Measurements from ENCODE around the gene DERA. TPM values are rescaled to one million over a fixed set of nuclear protein-coding genes. Genes with fewer than 3 reads are reported as not detected.
A peak's percentile ranks its signal among the peaks of the same experiment; 100 is the strongest.

The DERA gene
- total RNA-seq, 4 donors from 2014 or later: 30.9 to 40.6 (median 34.9) TPM

DNA sequence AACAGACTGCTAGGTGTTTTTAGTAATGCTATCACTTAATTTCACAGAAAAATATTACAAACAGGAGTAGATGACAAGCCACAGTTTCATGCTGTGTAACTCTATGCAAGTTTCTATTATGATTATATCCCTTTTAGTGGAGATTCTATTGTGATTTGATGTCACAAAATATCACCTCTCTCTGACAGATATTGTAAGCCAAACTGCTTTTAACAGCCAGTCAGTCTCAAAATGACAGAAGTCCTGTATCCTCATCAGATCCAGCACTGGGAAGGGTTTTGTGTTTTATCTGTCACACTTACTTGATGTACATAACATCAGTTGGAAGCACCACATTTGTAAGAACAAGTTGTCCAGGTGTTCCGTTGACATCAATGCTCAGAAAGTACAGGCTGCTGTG lies 164.8 kb downstream of the DERA start:
- no peaks in the 10 kb centered on the region for H3K36me3 ChIP-seq
- WGBS, 2 donors: 67 to 92% methylated on average over 1 of the region's 1 CpG
- TF ChIP-seq EP300 (IDR thresholded peaks at IDR 0.05): no peak
- TF ChIP-seq, protein P1, sequence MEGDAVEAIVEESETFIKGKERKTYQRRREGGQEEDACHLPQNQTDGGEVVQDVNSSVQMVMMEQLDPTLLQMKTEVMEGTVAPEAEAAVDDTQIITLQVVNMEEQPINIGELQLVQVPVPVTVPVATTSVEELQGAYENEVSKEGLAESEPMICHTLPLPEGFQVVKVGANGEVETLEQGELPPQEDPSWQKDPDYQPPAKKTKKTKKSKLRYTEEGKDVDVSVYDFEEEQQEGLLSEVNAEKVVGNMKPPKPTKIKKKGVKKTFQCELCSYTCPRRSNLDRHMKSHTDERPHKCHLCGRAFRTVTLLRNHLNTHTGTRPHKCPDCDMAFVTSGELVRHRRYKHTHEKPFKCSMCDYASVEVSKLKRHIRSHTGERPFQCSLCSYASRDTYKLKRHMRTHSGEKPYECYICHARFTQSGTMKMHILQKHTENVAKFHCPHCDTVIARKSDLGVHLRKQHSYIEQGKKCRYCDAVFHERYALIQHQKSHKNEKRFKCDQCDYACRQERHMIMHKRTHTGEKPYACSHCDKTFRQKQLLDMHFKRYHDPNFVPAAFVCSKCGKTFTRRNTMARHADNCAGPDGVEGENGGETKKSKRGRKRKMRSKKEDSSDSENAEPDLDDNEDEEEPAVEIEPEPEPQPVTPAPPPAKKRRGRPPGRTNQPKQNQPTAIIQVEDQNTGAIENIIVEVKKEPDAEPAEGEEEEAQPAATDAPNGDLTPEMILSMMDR (IDR thresholded peaks at IDR 0.05): no peak
- no peaks in the 10 kb centered on the region for H3K4me1 ChIP-seq
- H3K27me3 ChIP-seq: no peaks in the 10 kb centered on the region
- no peak overlapping the region for H3K27ac ChIP-seq
- DNase-seq (ENCODE audit: low spot score in 2 of 2): no peak
- no peak overlapping the region for H3K4me3 ChIP-seq
- H3K9me3 ChIP-seq: no peaks in the 10 kb centered on the region

DNA sequence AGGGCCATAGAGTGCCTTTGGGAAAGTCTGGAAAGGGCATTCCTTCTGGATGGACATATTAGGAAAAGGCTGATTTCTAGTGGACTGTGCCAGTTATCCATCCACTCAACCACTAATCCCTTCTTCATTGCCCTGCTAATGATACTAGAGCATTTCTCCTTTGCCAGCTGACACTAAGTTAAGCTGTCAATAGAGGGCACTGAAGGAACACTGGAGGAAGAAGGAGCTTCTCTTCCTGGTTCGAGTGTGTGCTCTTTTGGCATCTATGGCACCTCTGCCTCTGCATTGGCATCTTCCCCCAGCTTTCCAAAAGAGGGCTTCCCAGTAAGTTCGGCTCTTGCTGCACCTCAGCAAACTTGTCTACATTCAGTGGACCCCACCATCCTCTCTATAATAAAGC lies 165.4 kb downstream of the DERA start:
- no peak for DNase-seq (ENCODE audit: low spot score in 2 of 2)
- Histone ChIP-seq H3K27ac (no peak overlapping the region), H3K27me3 (no peaks in the 10 kb centered on the region), H3K36me3 (no peaks in the 10 kb centered on the region), H3K4me1 (no peaks in the 10 kb centered on the region), H3K9me3 (no peaks in the 10 kb centered on the region), H3K4me3 (no peak overlapping the region)
- TF ChIP-seq, protein P1 (IDR thresholded peaks at IDR 0.05): peak in 1 of 5 experiments; percentile 8
- TF ChIP-seq POLR2A (IDR thresholded peaks at IDR 0.05): no peak
- WGBS, 2 donors: 33 to 46% methylated on average over 2 of the region's 2 CpGs

DNA sequence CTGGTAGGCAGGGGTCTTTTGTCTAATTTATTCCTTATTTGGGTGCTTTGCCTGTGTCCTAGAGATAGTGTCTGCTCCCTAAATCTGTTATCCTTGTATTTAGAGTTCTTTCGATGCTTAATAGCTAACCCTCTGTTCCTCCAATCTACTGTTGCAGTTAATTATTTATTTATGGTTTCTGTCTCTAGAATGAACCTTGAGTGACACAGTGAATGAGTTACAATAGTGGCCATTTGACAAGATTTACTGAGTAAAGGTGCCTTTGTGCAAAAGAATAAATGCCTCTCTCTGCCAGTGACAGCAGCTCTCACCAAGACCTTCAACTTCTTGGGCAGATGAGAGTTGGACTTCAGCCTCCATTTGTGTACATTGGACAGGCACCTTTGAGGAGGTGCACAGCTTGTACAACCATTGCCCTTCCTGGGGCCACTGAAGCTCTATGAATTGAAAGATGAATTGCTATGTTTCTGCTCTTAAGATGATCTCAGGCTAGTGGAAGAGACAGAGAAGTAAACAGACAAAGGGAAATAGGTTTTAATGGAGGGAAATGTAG lies 165.9 kb downstream of the DERA start:
- TF ChIP-seq, protein P1 (IDR thresholded peaks at IDR 0.05): no peak
- no peak for TF ChIP-seq POLR2A (IDR thresholded peaks at IDR 0.05)
- TF ChIP-seq EP300 (IDR thresholded peaks at IDR 0.05): no peak
- WGBS, 2 donors: 77 to 83% methylated on average over 1 of the region's 1 CpG

DNA sequence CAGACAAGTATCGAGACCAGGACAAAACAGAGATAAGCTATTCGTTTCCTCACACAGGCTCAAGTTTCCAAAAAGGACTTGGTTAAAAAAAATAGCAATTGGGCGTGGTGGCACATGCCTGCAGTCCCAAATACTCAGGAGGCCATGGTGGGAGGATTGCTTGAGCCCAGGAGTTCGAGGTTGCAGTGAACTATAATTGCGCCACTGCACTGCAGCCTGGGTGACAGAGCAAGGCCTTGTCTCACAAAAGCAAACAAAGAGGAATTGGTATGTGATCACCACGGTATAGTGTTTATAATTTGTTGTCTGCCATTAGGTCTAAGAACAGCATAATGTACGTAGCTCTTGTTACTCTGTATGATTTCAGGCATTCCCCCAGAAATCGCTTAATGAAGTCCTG lies 175.3 kb downstream of the DERA start:
- DNase-seq (ENCODE audit: low spot score in 2 of 2): no peak
- Histone ChIP-seq H3K36me3 (no peaks in the 10 kb centered on the region), H3K9me3 (no peaks in the 10 kb centered on the region), H3K27ac (no peak overlapping the region), H3K4me3 (no peak overlapping the region), H3K27me3 (no peaks in the 10 kb centered on the region), H3K4me1 (no peaks in the 10 kb centered on the region)
- TF ChIP-seq EP300 (IDR thresholded peaks at IDR 0.05) (no peak), POLR2A (IDR thresholded peaks at IDR 0.05) (no peak)
- TF ChIP-seq, protein P1 (IDR thresholded peaks at IDR 0.05): no peak
- WGBS, 2 donors: 72 to 73% methylated on average over 8 of the region's 8 CpGs

More for the DNA sequence above, 165.9 kb downstream of the DERA start:
- no peak for DNase-seq (ENCODE audit: low spot score in 2 of 2)
- no peaks in the 10 kb centered on the region for H3K9me3 ChIP-seq
- H3K36me3 ChIP-seq: no peaks in the 10 kb centered on the region
- no peaks in the 10 kb centered on the region for H3K4me1 ChIP-seq
- H3K4me3 ChIP-seq: no peak overlapping the region
- H3K27ac ChIP-seq: no peak overlapping the region
- no peaks in the 10 kb centered on the region for H3K27me3 ChIP-seq

DNA sequence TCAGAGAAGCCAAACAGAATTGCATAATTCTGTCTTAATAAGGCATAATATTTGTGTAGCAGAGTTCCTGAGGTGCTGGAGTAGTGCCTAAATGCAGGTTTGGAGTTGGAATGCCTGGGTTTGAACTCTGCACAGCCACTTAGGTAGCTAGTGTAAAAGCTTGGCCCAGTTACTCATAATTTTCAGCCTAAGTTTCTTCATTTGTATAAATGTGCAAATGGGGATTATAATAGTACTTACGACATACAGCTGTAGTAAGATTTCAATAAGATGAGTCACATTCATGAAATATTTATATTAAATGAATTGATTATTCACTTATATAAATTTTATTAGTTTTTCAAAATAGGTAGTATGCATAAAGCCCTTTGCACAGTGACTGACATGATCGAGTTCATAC lies 175.8 kb downstream of the DERA start:
- no peak overlapping the region for H3K4me3 ChIP-seq
- no peaks in the 10 kb centered on the region for H3K36me3 ChIP-seq
- H3K9me3 ChIP-seq: no peaks in the 10 kb centered on the region
- DNase-seq (ENCODE audit: low spot score in 2 of 2): no peak
- TF ChIP-seq POLR2A (IDR thresholded peaks at IDR 0.05) (no peak), EP300 (IDR thresholded peaks at IDR 0.05) (no peak)
- TF ChIP-seq, protein P1 (IDR thresholded peaks at IDR 0.05): no peak
- no peak overlapping the region for H3K27ac ChIP-seq
- no peaks in the 10 kb centered on the region for H3K27me3 ChIP-seq
- no peaks in the 10 kb centered on the region for H3K4me1 ChIP-seq
- 82 to 96% methylated on average over 2 of the region's 2 CpGs for WGBS, 2 donors

Other genes with a start within 250 kb of the DERA start
- gene EPS8, start 121.9 kb upstream of the DERA start, total RNA-seq: 100 to 1,000 TPM; 153 to 215 (median 193) TPM
- 10 to 100 TPM; 36.1 to 62.7 (median 45.1) TPM for gene STRAP, start 28.9 kb upstream of the DERA start, total RNA-seq

Measured in tibial nerve (tissue), 4 donors.